HCT116 (cell line): ENCODE measurements around the gene SIGLEC12. TPM values are rescaled to one million over a fixed set of nuclear protein-coding genes. Genes with fewer than 3 reads are reported as not detected.

Experiments
- ATAC-seq: fragments of 200-7000 bp; cut with Tn5 transposase; 2 replicates; pipeline ENCODE4 v1.9.1; 2020; ENCODE audit warnings: mild to moderate bottlenecking, moderate library complexity
- BruUV-seq: library from RNA; stranded (reverse); fragments of 400-500 nt; replicated peaks from 2 replicates; lab custom pipeline; 2021; lab: Mats Ljungman, UMichigan
- CTCF ChIA-PET: fragments of 300-600 bp; sonication (Branson Sonifier 250); formaldehyde crosslinking; loops from one replicate; lab custom pipeline; 2021; ENCODE audit warnings: antibody characterized with exemption; lab: Charles Lee
- POLR2A ChIA-PET: fragments of 300-600, 350-600 bp; sonication (Branson Sonifier 250); formaldehyde crosslinking; loops from one replicate; lab custom pipeline; 2021; ENCODE audit warnings: antibody characterized with exemption; lab: Charles Lee
- RAD21 ChIA-PET, 2 experiments: fragments of 300-600 bp; sonication (Branson Sonifier 250); formaldehyde crosslinking; loops; one replicate each; lab custom pipeline; 2023; ENCODE audit warnings: low total read pairs in 2 of 2; ENCODE audit not compliant: uncharacterized antibody in 2 of 2, unreplicated experiment in 2 of 2, low non-redundant PET in 1 of 2; lab: Charles Lee
- DNase-seq: peaks from one replicate; pipeline ENCODE4 v3.0.0-alpha.2; 2010; ENCODE audit warnings: low read depth, low spot score
- H2AFZ ChIP-seq: fragments of 200-600 bp; shearing (Covaris generic), sonication (generic); 2 replicates; pipeline ENCODE4 v1.6.1; 2017; ENCODE audit warnings: low read depth, mixed run types, mixed read lengths, antibody characterized with exemption, low read length; ENCODE audit not compliant: poor library complexity, severe bottlenecking
- H3K27ac ChIP-seq: 2 replicates; pipeline ENCODE4 v1.5.1; 2012; ENCODE audit warnings: low read depth, low read length
- H3K27me3 ChIP-seq: fragments of 200-600 bp; sonication (generic); 2 replicates; pipeline ENCODE4 v1.6.1; 2016; ENCODE audit warnings: mixed run types, low read length, mixed read lengths; ENCODE audit not compliant: insufficient read depth
- H3K36me3 ChIP-seq, 2 experiments: fragments of 200-500 bp in 1 of 2; fragments of 200-600 bp in 1 of 2; sonication (Bioruptor generic) in 1 of 2; sonication (generic) in 1 of 2; 2 replicates each; pipeline versions ENCODE4 v1.5.1 to v1.6.1; 2014 to 2016; ENCODE audit warnings: low read length in 2 of 2, inconsistent platforms in 1 of 2, mixed read lengths in 1 of 2, mixed run types in 1 of 2; ENCODE audit not compliant: insufficient read depth in 2 of 2, control insufficient read depth in 1 of 2
- H3K4me1 ChIP-seq, 2 experiments: fragments of 200-600 bp in 1 of 2; sonication (generic) in 1 of 2; 2 replicates each; pipeline versions ENCODE4 v1.5.1 to v1.6.1; 2012 to 2017; ENCODE audit warnings: low read length in 2 of 2, inconsistent platforms in 1 of 2, mild to moderate bottlenecking in 1 of 2, mixed read lengths in 1 of 2, mixed run types in 1 of 2, moderate library complexity in 1 of 2; ENCODE audit not compliant: insufficient read depth in 2 of 2, control insufficient read depth in 1 of 2
- H3K4me2 ChIP-seq: fragments of 200-600 bp; sonication (generic); 2 replicates; pipeline ENCODE4 v1.6.1; 2017; ENCODE audit warnings: mixed run types, low read length, mixed read lengths
- H3K4me3 ChIP-seq, 2 experiments: fragments of 200-600 bp in 1 of 2; sonication (generic) in 1 of 2; replicated peaks in 1 of 2; 2 replicates each; pipeline ENCODE4 v1.5.1; 2011 to 2016; ENCODE audit warnings: low read length in 2 of 2, control low read depth in 1 of 2, low read depth in 1 of 2, mild to moderate bottlenecking in 1 of 2, mixed read lengths in 1 of 2, mixed run types in 1 of 2
- H3K79me2 ChIP-seq: fragments of 200-600 bp; sonication (generic); 2 replicates; pipeline ENCODE4 v1.6.1; 2017; ENCODE audit warnings: mild to moderate bottlenecking, mixed run types, low read length, moderate library complexity, mixed read lengths; ENCODE audit not compliant: insufficient read depth
- H3K9ac ChIP-seq: fragments of 200-600 bp; sonication (generic); 2 replicates; pipeline ENCODE4 v1.6.1; 2016; ENCODE audit warnings: low read length, mixed read lengths
- H3K9me2 ChIP-seq: fragments of 200-600 bp; sonication (generic), shearing (Covaris generic); 2 replicates; pipeline ENCODE4 v1.6.1; 2017; ENCODE audit warnings: mixed run types, mild to moderate bottlenecking, moderate library complexity; ENCODE audit not compliant: insufficient read depth
- H3K9me3 ChIP-seq, 2 experiments: fragments of 200-500 bp in 1 of 2; fragments of 200-600 bp in 1 of 2; sonication (Bioruptor generic) in 1 of 2; sonication (generic) in 1 of 2; 2 replicates each; pipeline ENCODE4 v1.6.1; 2014 to 2017; ENCODE audit warnings: low read length in 2 of 2, mixed read lengths in 2 of 2, inconsistent platforms in 1 of 2, low read depth in 1 of 2, mild to moderate bottlenecking in 1 of 2, mixed run types in 1 of 2, moderate library complexity in 1 of 2; ENCODE audit not compliant: control insufficient read depth in 1 of 2, insufficient read depth in 1 of 2
- H4K20me1 ChIP-seq: fragments of 200-600 bp; sonication (generic), shearing (Covaris generic); 2 replicates; pipeline ENCODE4 v1.6.1; 2017; ENCODE audit warnings: mixed run types, mild to moderate bottlenecking, moderate library complexity; ENCODE audit not compliant: insufficient read depth
- ATF3 ChIP-seq: IDR thresholded peaks from 2 replicates; pipeline ENCODE4 v1.6.1; 2012
- CBX3 ChIP-seq: IDR thresholded peaks from 2 replicates; pipeline ENCODE4 v1.6.1; 2012; ENCODE audit warnings: low read depth
- CTCF ChIP-seq, 3 experiments: fragments of 200-600 bp in 1 of 3; sonication (generic) in 1 of 3; IDR thresholded peaks in 2 of 3; conservative IDR thresholded peaks in 1 of 3; 2 replicates each; pipeline ENCODE4 v1.5.1; 2012 to 2017; ENCODE audit warnings: low read depth in 2 of 3, low read length in 2 of 3, antibody characterized with exemption in 1 of 3, borderline replicate concordance in 1 of 3, control low read depth in 1 of 3, mild to moderate bottlenecking in 1 of 3, mixed read lengths in 1 of 3, mixed run types in 1 of 3, moderate library complexity in 1 of 3; ENCODE audit not compliant: insufficient read depth in 1 of 3
- ELF1 ChIP-seq: IDR thresholded peaks from 2 replicates; pipeline ENCODE4 v1.6.1; 2012; ENCODE audit warnings: low read depth, borderline replicate concordance
- EZH2 ChIP-seq: fragments of 200-600 bp; sonication (generic); IDR thresholded peaks from 2 replicates; pipeline ENCODE4 v1.6.1; 2017; ENCODE audit warnings: antibody characterized with exemption, mixed run types
- EZH2phosphoT487 ChIP-seq: fragments of 200-600 bp; IDR thresholded peaks from 2 replicates; pipeline ENCODE4 v1.6.1; 2018; ENCODE audit warnings: antibody characterized with exemption, borderline replicate concordance
- FOSL1 ChIP-seq: IDR thresholded peaks from 2 replicates; pipeline ENCODE4 v1.6.1; 2012; ENCODE audit warnings: low read depth
- MAX ChIP-seq: IDR thresholded peaks from 2 replicates; pipeline ENCODE4 v1.6.1; 2012
- POLR2A ChIP-seq: IDR thresholded peaks from 2 replicates; pipeline ENCODE4 v1.7.0; 2011; ENCODE audit warnings: borderline replicate concordance; ENCODE audit not compliant: insufficient read depth, insufficient read length; ENCODE audit errors: extremely low read depth
- REST ChIP-seq: IDR thresholded peaks from 2 replicates; pipeline ENCODE4 v1.6.1; 2012; ENCODE audit warnings: low read depth
- SIN3A ChIP-seq: IDR thresholded peaks from 2 replicates; pipeline ENCODE4 v1.6.1; 2012; ENCODE audit warnings: low read depth
- SRF ChIP-seq: IDR thresholded peaks from 2 replicates; pipeline ENCODE4 v1.6.1; 2012; ENCODE audit warnings: low read depth
- ZNF274 ChIP-seq: fragments of 200-500 bp; sonication (Bioruptor generic); IDR thresholded peaks from 2 replicates; pipeline ENCODE4 v1.6.1; 2014; ENCODE audit warnings: mild to moderate bottlenecking, low read depth, low read length, inconsistent platforms
- intact Hi-C: fragments of 100-400 bp; cut with micrococcal nuclease; formaldehyde crosslinking; loops from 2 replicates; pipeline ENCODE4 v1.10.0; 2022
- total RNA-seq: library from RNA; stranded (reverse); gene quantifications from one replicate; pipeline ENCODE4 v1.2.1, GENCODE V29; 2021; ENCODE audit not compliant: unreplicated experiment

The SIGLEC12 gene
- total RNA-seq, 1 experiment from 2014 or later, result not detected

- DNase-seq, result no peak
- Histone ChIP-seq H3K36me3 (no peaks in the 10 kb centered on the region), H3K27ac (no peak overlapping the region), H2AFZ (no peak overlapping the region), H3K27me3 (0 out of 2 replicates have a peak, but pooled peaks cover 3% of the 10 kb centered on the region), H3K9me2 (no peaks in the 10 kb centered on the region), H4K20me1 (no peaks in the 10 kb centered on the region), H3K4me2 (peak overlapping the region; percentile 34; the same call in 1 of the 2 replicates), H3K4me3 (no peak overlapping the region), H3K4me1 (no peaks in the 10 kb centered on the region), H3K9me3 (no peaks in the 10 kb centered on the region), H3K9ac (no peak overlapping the region), H3K79me2 (no peaks in the 10 kb centered on the region)
- ChIA-PET CTCF (interaction anchor here (1.3 kb wide), 1 partner anchor 13 kb away, joined by 6 read pairs; no protein-coding TSS in a partner anchor), POLR2A (no interaction called here), RAD21 (no interaction called here)
- no TSS peak for BruUV-seq
- TF ChIP-seq CBX3, result 0 out of 2 replicates have a peak, but pooled peaks have one; percentile 25
- no peak for TF ChIP-seq SIN3A
- peak; percentile 74 for TF ChIP-seq ELF1
- ATAC-seq, result peak; percentile 86
- intact Hi-C loops, result no loop called here
Observed at GRCh38 chr19:51460164-51460992, 41.2 kb downstream of the SIGLEC12 start.

GRCh38 chr19:51458899-51459505, 42.6 kb downstream of the SIGLEC12 start:
- Histone ChIP-seq H3K4me2 (no peak overlapping the region), H3K4me1 (no peaks in the 10 kb centered on the region), H3K79me2 (no peaks in the 10 kb centered on the region), H3K9ac (no peak overlapping the region), H4K20me1 (no peaks in the 10 kb centered on the region), H3K27ac (no peak overlapping the region), H3K27me3 (no peaks in the 10 kb centered on the region), H3K9me2 (no peaks in the 10 kb centered on the region), H3K9me3 (no peaks in the 10 kb centered on the region), H2AFZ (no peak overlapping the region), H3K4me3 (no peak overlapping the region), H3K36me3 (no peaks in the 10 kb centered on the region)
- POLR2A ChIA-PET, result no interaction called here
- no peak for ATAC-seq
- BruUV-seq, result no TSS peak
- CTCF ChIA-PET, result no interaction called here
- no peak for DNase-seq
- intact Hi-C loops, result no loop called here
- RAD21 ChIA-PET, result no interaction called here
- TF ChIP-seq MAX (no peak), EZH2 (no peak), REST (no peak), SRF (no peak), POLR2A (no peak), ATF3 (no peak), ZNF274 (no peak), CTCF (IDR thresholded peaks at IDR 0.05 in 2 of 3, conservative IDR thresholded peaks at IDR 0.05 in 1 of 3; ENCODE audit: borderline replicate concordance in 1 of 3, insufficient read depth in 1 of 3, low read depth in 2 of 3, low read length in 2 of 3) (no peak), FOSL1 (no peak), CBX3 (no peak), EZH2phosphoT487 (no peak)
